ENCODE measurements around the gene CRIM1. TPM values are rescaled to one million over a fixed set of nuclear protein-coding genes. Genes with fewer than 3 reads are reported as not detected.

Gene CRIM1
- total RNA-seq, 2 donors from 2014 or later = 26.7 to 26.9 TPM

- Histone ChIP-seq H3K4me3 (ENCODE audit: low read length) (no peak overlapping the region), H3K4me1 (ENCODE audit: control insufficient read depth, insufficient read depth, low read length) (peaks cover 3% of the 10 kb centered on the region), H3K27ac (ENCODE audit: low read depth, low read length) (no peak overlapping the region), H3K9ac (ENCODE audit: extremely low read depth, low read length, poor library complexity, severe bottlenecking) (no peak overlapping the region), H3K36me3 (ENCODE audit: control insufficient read depth, insufficient read depth, low read length) (peaks cover 51% of the 10 kb centered on the region), H3K27me3 (ENCODE audit: control insufficient read depth, insufficient read depth, low read length, poor library complexity, severe bottlenecking) (no peaks in the 10 kb centered on the region), H3K9me3 (ENCODE audit: control insufficient read depth, low read length) (no peaks in the 10 kb centered on the region)
- DNase-seq = no peak
- peak overlapping the region; percentile 50 for H3K27ac Mint-ChIP-seq
- no peaks in the 10 kb centered on the region for H3K27me3 Mint-ChIP-seq (ENCODE audit: insufficient read depth)
- no peak overlapping the region for H3K4me3 Mint-ChIP-seq
- peaks cover 28% of the 10 kb centered on the region for H3K4me1 Mint-ChIP-seq
- no peaks in the 10 kb centered on the region for H3K9me3 Mint-ChIP-seq
- peaks cover 45% of the 10 kb centered on the region for H3K36me3 Mint-ChIP-seq (ENCODE audit: low read depth)
- WGBS, 2 experiments (ENCODE audit: insufficient coverage in 1 of 2, insufficient read length in 1 of 2) = 89 to 93% methylated on average over 2 to 3 of the region's 3 CpGs
- TF ChIP-seq CTCF (conservative IDR thresholded peaks at IDR 0.05) = no peak
Observed at GRCh38 chr2:36569267-36569856, 213.8 kb downstream of the CRIM1 start.

- WGBS, 2 experiments (ENCODE audit: insufficient coverage in 1 of 2, insufficient read length in 1 of 2) = 100% methylated on average over 1 of the region's 1 CpG
Observed at GRCh38 chr2:36570416-36570815, 214.8 kb downstream of the CRIM1 start.

DNA sequence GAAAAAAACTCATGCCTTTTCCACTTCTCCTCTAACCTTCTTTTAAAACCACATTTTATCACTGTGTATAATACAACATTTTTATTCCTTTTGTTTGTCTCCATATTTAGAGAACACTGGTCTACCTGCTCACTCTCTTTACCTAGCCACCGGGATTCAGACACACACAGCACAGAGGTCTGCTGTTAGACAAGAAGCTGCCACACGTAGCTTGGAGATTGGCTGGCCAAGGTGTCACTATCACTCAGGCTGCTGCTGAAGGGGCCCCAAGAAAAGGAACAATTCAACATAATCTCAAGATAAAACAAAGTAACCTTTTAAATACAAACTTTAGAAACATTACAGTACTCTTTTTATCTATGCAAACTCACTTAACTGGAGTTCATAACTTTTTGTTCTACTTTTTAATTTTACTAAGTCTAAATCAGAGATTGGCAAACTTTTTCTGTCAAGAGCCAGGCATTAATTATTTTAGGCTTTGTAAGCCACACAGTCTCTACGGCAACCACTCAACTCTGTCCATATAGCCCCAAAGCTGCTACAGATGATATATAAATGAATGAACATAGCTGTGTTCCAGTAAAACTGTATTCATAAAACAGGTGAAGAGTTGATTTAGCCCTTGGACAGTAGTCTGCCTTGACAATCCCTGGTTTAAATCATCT, 216.6 kb downstream of the CRIM1 start:
- Mint-ChIP-seq H3K36me3 (ENCODE audit: low read depth) (peaks cover 48% of the 10 kb centered on the region), H3K27ac (peak overlapping the region; percentile 44), H3K4me1 (peaks cover 19% of the 10 kb centered on the region), H3K27me3 (ENCODE audit: insufficient read depth) (no peaks in the 10 kb centered on the region), H3K9me3 (no peaks in the 10 kb centered on the region), H3K4me3 (no peak overlapping the region)
- no peak for TF ChIP-seq CTCF (conservative IDR thresholded peaks at IDR 0.05)
- peaks cover 3% of the 10 kb centered on the region for H3K4me1 ChIP-seq (ENCODE audit: control insufficient read depth, insufficient read depth, low read length)
- no peak for DNase-seq
- no peaks in the 10 kb centered on the region for H3K9me3 ChIP-seq (ENCODE audit: control insufficient read depth, low read length)
- peaks cover 50% of the 10 kb centered on the region for H3K36me3 ChIP-seq (ENCODE audit: control insufficient read depth, insufficient read depth, low read length)
- H3K27me3 ChIP-seq (ENCODE audit: control insufficient read depth, insufficient read depth, low read length, poor library complexity, severe bottlenecking) = no peaks in the 10 kb centered on the region
- no peak overlapping the region for H3K9ac ChIP-seq (ENCODE audit: extremely low read depth, low read length, poor library complexity, severe bottlenecking)
- WGBS, 2 experiments (ENCODE audit: insufficient coverage in 1 of 2, insufficient read length in 1 of 2) = 39 to 75% methylated on average over 2 to 3 of the region's 3 CpGs
- peak overlapping the region; percentile 25 for H3K27ac ChIP-seq (ENCODE audit: low read depth, low read length)
- H3K4me3 ChIP-seq (ENCODE audit: low read length) = no peak overlapping the region

More at GRCh38 chr2:36570416-36570815, 214.8 kb downstream of the CRIM1 start:
- Histone ChIP-seq H3K9me3 (ENCODE audit: control insufficient read depth, low read length) (no peaks in the 10 kb centered on the region), H3K9ac (ENCODE audit: extremely low read depth, low read length, poor library complexity, severe bottlenecking) (no peak overlapping the region), H3K27me3 (ENCODE audit: control insufficient read depth, insufficient read depth, low read length, poor library complexity, severe bottlenecking) (no peaks in the 10 kb centered on the region), H3K4me3 (ENCODE audit: low read length) (no peak overlapping the region), H3K4me1 (ENCODE audit: control insufficient read depth, insufficient read depth, low read length) (peaks cover 3% of the 10 kb centered on the region), H3K27ac (ENCODE audit: low read depth, low read length) (no peak overlapping the region), H3K36me3 (ENCODE audit: control insufficient read depth, insufficient read depth, low read length) (peaks cover 54% of the 10 kb centered on the region)
- H3K4me1 Mint-ChIP-seq = peaks cover 21% of the 10 kb centered on the region
- peaks cover 49% of the 10 kb centered on the region for H3K36me3 Mint-ChIP-seq (ENCODE audit: low read depth)
- no peaks in the 10 kb centered on the region for H3K27me3 Mint-ChIP-seq (ENCODE audit: insufficient read depth)
- no peak for TF ChIP-seq CTCF (conservative IDR thresholded peaks at IDR 0.05)
- H3K4me3 Mint-ChIP-seq = no peak overlapping the region
- H3K27ac Mint-ChIP-seq = no peak overlapping the region
- H3K9me3 Mint-ChIP-seq = no peaks in the 10 kb centered on the region
- no peak for DNase-seq

Data from endodermal cell (in vitro differentiated cells).